Measurements from ENCODE around the gene KCND1. TPM values are rescaled to one million over a fixed set of nuclear protein-coding genes. Genes with fewer than 3 reads are reported as not detected.

KCND1 gene
- total RNA-seq, 2 experiments from 2014 or later = 7.6 to 8.8 TPM

GRCh38 chrX:48938721-48939425 is 32.8 kb downstream of the KCND1 start:
- Histone ChIP-seq H2AFZ (ENCODE audit: low read length) (no peak overlapping the region), H3K4me3 (ENCODE audit: low read depth, low read length, poor library complexity, severe bottlenecking) (peak overlapping the region; percentile 60), H3K4me1 (ENCODE audit: insufficient read depth, low read length, poor library complexity, severe bottlenecking) (peaks cover 98% of the 10 kb centered on the region), H4K20me1 (ENCODE audit: insufficient read depth, low read length) (no peaks in the 10 kb centered on the region), H3K9me3 (ENCODE audit: low read length) (no peaks in the 10 kb centered on the region), H3K36me3 (ENCODE audit: insufficient read depth, low read length) (peaks cover 58% of the 10 kb centered on the region), H3K4me2 (ENCODE audit: low read length) (peak overlapping the region; percentile 88), H3K27ac (ENCODE audit: low read depth, low read length, poor library complexity, severe bottlenecking) (peak overlapping the region; percentile 100), H3K79me2 (ENCODE audit: insufficient read depth, low read depth, low read length) (peaks cover 42% of the 10 kb centered on the region; the same call in 1 of the 2 replicates), H3K9me2 (ENCODE audit: insufficient read depth, low read length) (no peaks in the 10 kb centered on the region)
- ChIA-PET CTCF (ENCODE audit: unreplicated experiment) (interaction anchor here (0.7 to 1.1 kb wide), 2 partner anchors 12 to 163 kb away, joined by 3 read pairs; no protein-coding TSS in a partner anchor), POLR2A (interaction anchor here (1.0 kb wide), 2 partner anchors 25 to 42 kb away, joined by 3 to 8 read pairs; partner anchors contain the start of genes PQBP1 and TIMM17B)
- intact Hi-C loops (cut with micrococcal nuclease; ENCODE audit: unreplicated experiment) = loop anchor here (2.0 to 5.0 kb wide), 3 partner anchors 18 to 262 kb away; partner anchors contain the start of genes OTUD5, PQBP1 and TIMM17B
- TSS peak; percentile 98 for BruUV-seq (replicated peaks)
- TF ChIP-seq, protein P1, sequence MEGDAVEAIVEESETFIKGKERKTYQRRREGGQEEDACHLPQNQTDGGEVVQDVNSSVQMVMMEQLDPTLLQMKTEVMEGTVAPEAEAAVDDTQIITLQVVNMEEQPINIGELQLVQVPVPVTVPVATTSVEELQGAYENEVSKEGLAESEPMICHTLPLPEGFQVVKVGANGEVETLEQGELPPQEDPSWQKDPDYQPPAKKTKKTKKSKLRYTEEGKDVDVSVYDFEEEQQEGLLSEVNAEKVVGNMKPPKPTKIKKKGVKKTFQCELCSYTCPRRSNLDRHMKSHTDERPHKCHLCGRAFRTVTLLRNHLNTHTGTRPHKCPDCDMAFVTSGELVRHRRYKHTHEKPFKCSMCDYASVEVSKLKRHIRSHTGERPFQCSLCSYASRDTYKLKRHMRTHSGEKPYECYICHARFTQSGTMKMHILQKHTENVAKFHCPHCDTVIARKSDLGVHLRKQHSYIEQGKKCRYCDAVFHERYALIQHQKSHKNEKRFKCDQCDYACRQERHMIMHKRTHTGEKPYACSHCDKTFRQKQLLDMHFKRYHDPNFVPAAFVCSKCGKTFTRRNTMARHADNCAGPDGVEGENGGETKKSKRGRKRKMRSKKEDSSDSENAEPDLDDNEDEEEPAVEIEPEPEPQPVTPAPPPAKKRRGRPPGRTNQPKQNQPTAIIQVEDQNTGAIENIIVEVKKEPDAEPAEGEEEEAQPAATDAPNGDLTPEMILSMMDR (conservative IDR thresholded peaks at IDR 0.05; ENCODE audit: low read length) = no peak
- no peak for TF ChIP-seq EZH2phosphoT487 (IDR thresholded peaks at IDR 0.05; ENCODE audit: borderline replicate concordance, low read depth, low read length)
- peak; percentile 80 for DNase-seq (ENCODE audit: low spot score)

DNA sequence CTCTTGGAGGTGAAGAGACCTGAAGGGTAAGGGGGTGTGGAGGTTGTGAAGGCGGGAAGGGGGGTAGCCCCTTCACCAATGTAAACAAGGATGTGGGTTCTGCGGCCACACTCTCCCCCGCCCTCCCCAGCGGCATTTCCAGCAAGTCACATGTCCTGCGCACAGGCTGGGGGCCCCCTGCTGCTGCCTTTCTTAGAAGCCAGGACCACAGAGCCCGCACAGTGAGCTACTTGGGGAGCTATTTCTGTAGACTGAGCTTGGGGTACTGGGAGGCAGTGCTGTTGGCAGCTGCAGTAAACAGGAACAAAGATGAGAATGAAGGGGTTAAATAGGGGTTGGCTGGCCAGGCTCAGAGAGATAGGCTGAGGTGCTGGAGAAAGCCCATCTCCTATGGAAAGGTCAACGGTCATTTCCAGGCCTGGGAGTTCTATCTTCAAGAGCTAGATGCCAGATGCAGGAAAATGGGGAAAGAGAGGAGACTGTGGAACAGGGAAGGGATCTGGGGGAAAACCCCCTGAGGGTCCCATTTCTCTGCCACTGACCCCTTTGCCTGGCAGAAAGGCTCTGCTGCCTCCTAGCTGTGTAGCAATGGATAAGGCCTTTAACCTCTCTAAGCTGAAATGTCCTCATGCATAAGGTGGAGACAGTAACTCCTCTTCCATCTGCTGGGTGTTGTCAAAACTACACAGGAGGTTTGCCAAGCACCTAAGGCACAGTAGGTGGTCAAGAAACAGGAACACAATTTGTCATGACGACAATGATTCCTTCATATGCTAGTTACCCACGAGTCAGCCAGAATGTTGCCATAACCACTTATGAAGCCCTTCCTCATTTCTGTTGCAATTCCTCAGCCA is 34.4 kb downstream of the KCND1 start:
- peak overlapping the region; percentile 88 for H3K4me2 ChIP-seq (ENCODE audit: low read length)
- peaks cover 89% of the 10 kb centered on the region for H3K4me1 ChIP-seq (ENCODE audit: insufficient read depth, low read length, poor library complexity, severe bottlenecking)

More for the DNA sequence above, 34.4 kb downstream of the KCND1 start:
- Histone ChIP-seq H3K9me2 (ENCODE audit: insufficient read depth, low read length) (no peaks in the 10 kb centered on the region), H3K4me3 (ENCODE audit: low read depth, low read length, poor library complexity, severe bottlenecking) (peak overlapping the region; percentile 60), H3K36me3 (ENCODE audit: insufficient read depth, low read length) (peaks cover 59% of the 10 kb centered on the region), H4K20me1 (ENCODE audit: insufficient read depth, low read length) (no peaks in the 10 kb centered on the region), H3K9me3 (ENCODE audit: low read length) (no peaks in the 10 kb centered on the region), H2AFZ (ENCODE audit: low read length) (no peak overlapping the region), H3K79me2 (ENCODE audit: insufficient read depth, low read depth, low read length) (peaks cover 35% of the 10 kb centered on the region; the same call in 1 of the 2 replicates), H3K27ac (ENCODE audit: low read depth, low read length, poor library complexity, severe bottlenecking) (peak overlapping the region; percentile 100)
- peak; percentile 91 for DNase-seq (ENCODE audit: low spot score)
- TF ChIP-seq, protein P1 (conservative IDR thresholded peaks at IDR 0.05; ENCODE audit: low read length) = peak; percentile 74
- no peak for TF ChIP-seq EZH2phosphoT487 (IDR thresholded peaks at IDR 0.05; ENCODE audit: borderline replicate concordance, low read depth, low read length)
- intact Hi-C loops (cut with micrococcal nuclease; ENCODE audit: unreplicated experiment) = loop anchor here (1.0 to 5.0 kb wide), 3 partner anchors 20 to 260 kb away; partner anchors contain the start of genes PQBP1 and TIMM17B
- ChIA-PET POLR2A (interaction anchor here (0.5 to 1.7 kb wide), 7 partner anchors 21 to 353 kb away, joined by 3 to 5 read pairs (median 3); partner anchors contain the start of gene SLC35A2), CTCF (ENCODE audit: unreplicated experiment) (no interaction called here)
- no TSS peak for BruUV-seq (replicated peaks)
